SU-DHL-6 (cell line): ENCODE results near the gene PRSS48.
"Not testable (repeated sequence)": the region's sequence is repeated elsewhere in the genome, so short reads cannot be mapped to it uniquely, and the experiment has no call there.

Experiments
- H2AFZ ChIP-seq: fragments of 200-600 bp; sonication (generic); 2 replicates; pipeline ENCODE4 v1.6.1; 2014; ENCODE audit warnings: low read depth, mild to moderate bottlenecking, moderate library complexity, mixed read lengths, antibody characterized with exemption, low read length; ENCODE audit not compliant: severe bottlenecking
- H3F3A ChIP-seq: fragments of 200-600 bp; shearing (Covaris generic); 2 replicates; pipeline ENCODE4 v1.6.0; 2016; ENCODE audit warnings: antibody characterized with exemption, mild to moderate bottlenecking; ENCODE audit not compliant: insufficient read depth
- H3K27ac ChIP-seq: fragments of 200-600 bp; sonication (generic); 2 replicates; pipeline ENCODE4 v1.5.1; 2016; ENCODE audit warnings: low read depth, mild to moderate bottlenecking, low read length, moderate library complexity, mixed read lengths
- H3K27me3 ChIP-seq: fragments of 200-600 bp; sonication (generic), shearing (Covaris generic); 2 replicates; pipeline ENCODE4 v1.6.0; 2014; ENCODE audit warnings: mild to moderate bottlenecking, low read length
- H3K36me3 ChIP-seq: fragments of 200-600 bp; sonication (generic); 2 replicates; pipeline ENCODE4 v1.6.1; 2014; ENCODE audit warnings: mild to moderate bottlenecking, low read length, mixed read lengths
- H3K4me2 ChIP-seq: fragments of 300-600, 200-600 bp; shearing (Covaris generic), sonication (generic); 2 replicates; pipeline ENCODE4 v1.6.0; 2014; ENCODE audit warnings: low read length, low read depth, mild to moderate bottlenecking; ENCODE audit not compliant: poor library complexity, severe bottlenecking
- H3K4me3 ChIP-seq: fragments of 200-600 bp; sonication (generic); 2 replicates; pipeline ENCODE4 v1.5.1; 2014; ENCODE audit warnings: antibody characterized with exemption, low read length, mild to moderate bottlenecking, mixed read lengths; ENCODE audit not compliant: insufficient read depth, poor library complexity, severe bottlenecking
- H3K79me2 ChIP-seq: fragments of 200-600 bp; sonication (generic); 2 replicates; pipeline ENCODE4 v1.6.1; 2014; ENCODE audit warnings: mild to moderate bottlenecking, low read length, moderate library complexity; ENCODE audit not compliant: insufficient read depth
- H3K9ac ChIP-seq: fragments of 200-600 bp; sonication (generic); 2 replicates; pipeline ENCODE4 v1.7.0; 2014; ENCODE audit warnings: mild to moderate bottlenecking, low read length
- H3K9me2 ChIP-seq: fragments of 200-600 bp; sonication (generic); replicated peaks from 2 replicates; pipeline ENCODE4 v1.6.1; 2014; ENCODE audit warnings: low read length; ENCODE audit not compliant: insufficient read depth
- H3K9me3 ChIP-seq: fragments of 200-600 bp; sonication (generic); 2 replicates; pipeline ENCODE4 v1.6.1; 2014; ENCODE audit warnings: low read length, mixed read lengths; ENCODE audit not compliant: insufficient read depth
- H4K20me1 ChIP-seq: fragments of 200-600 bp; sonication (generic); 2 replicates; pipeline ENCODE4 v1.6.1; 2014; ENCODE audit warnings: low read depth, mild to moderate bottlenecking, antibody characterized with exemption, low read length, moderate library complexity, mixed read lengths
- CTCF ChIP-seq: fragments of 200-600 bp; sonication (generic); IDR thresholded peaks from one replicate; pipeline ENCODE4 v1.5.1; 2017; ENCODE audit warnings: antibody characterized with exemption, mild to moderate bottlenecking, low read length, moderate library complexity; ENCODE audit not compliant: insufficient read depth, poor library complexity, severe bottlenecking
- EZH2phosphoT487 ChIP-seq: fragments of 200-600 bp; sonication (generic), shearing (Covaris generic); conservative IDR thresholded peaks from 2 replicates; pipeline ENCODE4 v1.6.1; 2018; ENCODE audit warnings: mild to moderate bottlenecking, antibody characterized with exemption, low read length, moderate library complexity, mixed read lengths

Gene PRSS48

DNA sequence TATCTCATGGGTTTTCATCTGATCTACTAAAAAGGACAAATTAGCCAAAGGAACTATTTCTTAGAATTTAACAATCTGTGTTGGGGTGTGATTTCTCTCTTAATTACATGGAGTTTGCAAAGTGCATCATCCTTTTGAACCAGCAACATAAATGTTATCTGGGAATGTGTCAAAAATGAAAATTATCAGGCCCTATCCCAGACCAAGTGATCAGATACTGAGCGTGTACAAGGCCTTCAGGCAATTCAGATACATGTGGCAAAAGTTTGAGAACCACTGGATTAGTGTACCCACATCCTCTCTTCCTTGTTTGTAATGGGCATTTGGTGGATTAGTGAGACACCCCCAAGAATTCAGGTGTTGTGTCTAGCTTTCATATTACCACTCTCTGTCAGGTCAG lies 44.6 kb downstream of the PRSS48 start:
- H3K79me2 ChIP-seq = no peaks in the 10 kb centered on the region
- no peaks in the 10 kb centered on the region for H3F3A ChIP-seq
- H3K9me2 ChIP-seq = no peaks in the 10 kb centered on the region
- no peak overlapping the region for H3K27ac ChIP-seq
- no peaks in the 10 kb centered on the region for H3K36me3 ChIP-seq
- no peak overlapping the region for H3K4me2 ChIP-seq
- no peaks in the 10 kb centered on the region for H4K20me1 ChIP-seq
- TF ChIP-seq CTCF (no peak), EZH2phosphoT487 (no peak)
- no peak overlapping the region for H3K4me3 ChIP-seq
- H3K27me3 ChIP-seq = no peaks in the 10 kb centered on the region
- no peaks in the 10 kb centered on the region for H3K9me3 ChIP-seq
- H3K9ac ChIP-seq = no peak overlapping the region
- H2AFZ ChIP-seq = no peak overlapping the region

DNA sequence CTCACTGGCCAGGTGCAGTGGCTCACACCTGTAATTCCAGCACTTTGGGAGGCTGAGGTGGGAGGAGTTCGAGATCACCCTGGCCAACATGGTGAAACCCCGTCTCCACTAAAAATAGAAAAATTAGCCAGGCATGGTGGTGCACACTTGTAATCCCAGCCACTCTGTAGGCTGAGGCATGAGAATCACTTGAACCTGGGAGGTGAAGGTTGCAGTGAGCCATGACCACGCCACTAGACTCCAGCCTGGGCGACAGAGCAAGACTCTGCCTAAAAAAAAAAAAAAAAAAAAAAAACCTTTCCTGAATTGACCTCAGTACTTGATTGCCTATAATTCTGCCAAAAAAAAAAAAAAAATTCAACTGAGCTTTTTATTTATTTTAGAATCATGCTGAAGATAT lies 45.2 kb downstream of the PRSS48 start:
- H3K4me2 ChIP-seq, H2AFZ ChIP-seq, H4K20me1 ChIP-seq, H3K27me3 ChIP-seq, H3K79me2 ChIP-seq, H3K9me3 ChIP-seq, H3K4me3 ChIP-seq, H3F3A ChIP-seq, H3K9ac ChIP-seq, H3K9me2 ChIP-seq, H3K27ac ChIP-seq, H3K36me3 ChIP-seq: not testable (repeated sequence)

GRCh38 chr4:151322570-151322969 lies 45.6 kb downstream of the PRSS48 start:
- Histone ChIP-seq H3K4me3 (no peak overlapping the region), H3K27ac (no peak overlapping the region), H3K27me3 (no peaks in the 10 kb centered on the region), H3K36me3 (no peaks in the 10 kb centered on the region), H3K9me2 (no peaks in the 10 kb centered on the region), H3K79me2 (no peaks in the 10 kb centered on the region), H3K4me2 (no peak overlapping the region), H3K9me3 (no peaks in the 10 kb centered on the region), H3F3A (no peaks in the 10 kb centered on the region), H4K20me1 (no peaks in the 10 kb centered on the region), H2AFZ (no peak overlapping the region), H3K9ac (no peak overlapping the region)
- TF ChIP-seq CTCF = no peak
- TF ChIP-seq EZH2phosphoT487 = no peak

- Histone ChIP-seq H3K9me3 (no peaks in the 10 kb centered on the region), H2AFZ (no peak overlapping the region), H4K20me1 (no peaks in the 10 kb centered on the region), H3K9ac (no peak overlapping the region), H3K9me2 (no peaks in the 10 kb centered on the region), H3K27ac (no peak overlapping the region), H3K4me3 (no peak overlapping the region), H3F3A (no peaks in the 10 kb centered on the region), H3K27me3 (no peaks in the 10 kb centered on the region), H3K4me2 (no peak overlapping the region), H3K36me3 (no peaks in the 10 kb centered on the region), H3K79me2 (no peaks in the 10 kb centered on the region)
- no peak for TF ChIP-seq EZH2phosphoT487
- no peak for TF ChIP-seq CTCF
Observed at GRCh38 chr4:151323667-151324066, 46.7 kb downstream of the PRSS48 start.
